HFFc6 (cell line): Measurements from ENCODE around the gene DEAF1. TPM values are rescaled to one million over a fixed set of nuclear protein-coding genes. Genes with fewer than 3 reads are reported as not detected.

ENCODE experiments used
- DNase-seq: peaks from one replicate; pipeline ENCODE4 v3.0.0-alpha.2; 2018
- H3K27ac Mint-ChIP-seq: 2 replicates; pipeline ENCODE4 v1.8.0; 2020; ENCODE audit warnings: mild to moderate bottlenecking, mixed read lengths
- H3K27me3 Mint-ChIP-seq: 2 replicates; pipeline ENCODE4 v1.8.0; 2021; ENCODE audit warnings: mild to moderate bottlenecking, moderate library complexity, mixed read lengths; ENCODE audit not compliant: insufficient read depth
- H3K36me3 Mint-ChIP-seq: 2 replicates; pipeline ENCODE4 v1.8.0; 2021; ENCODE audit warnings: low read depth, mixed read lengths
- H3K4me1 Mint-ChIP-seq: 2 replicates; pipeline ENCODE4 v1.8.0; 2020; ENCODE audit warnings: low read depth, mixed read lengths
- H3K4me3 Mint-ChIP-seq: 2 replicates; pipeline ENCODE4 v1.8.0; 2020; ENCODE audit warnings: mild to moderate bottlenecking, moderate library complexity, mixed read lengths
- H3K9me3 Mint-ChIP-seq: 2 replicates; pipeline ENCODE4 v1.8.0; 2020; ENCODE audit warnings: mild to moderate bottlenecking, mixed read lengths
- total RNA-seq, 6 experiments: library from RNA; stranded (reverse); fragmentation: NEBNext Ultra II Directional; extraction: Animal tissue kit (Norgen Biotek cat#: 25700); gene quantifications; 2 replicates in 1 of 6; 3 replicates in 5 of 6; pipeline ENCODE4 v1.2.3, GENCODE V29; 2021
- TF ChIP-seq, protein P1 (sequence below): fragments of 200-600 bp; sonication (generic); IDR thresholded peaks from 2 replicates; pipeline ENCODE4 v1.5.0; 2021; ENCODE audit warnings: antibody characterized with exemption, mild to moderate bottlenecking

Gene DEAF1
- total RNA-seq, 6 experiments from 2014 or later = 32.2 to 48.1 (median 34.6) TPM

GRCh38 chr11:646214-646613, 48.8 kb downstream of the DEAF1 start:
- no peaks in the 10 kb centered on the region for H3K9me3 Mint-ChIP-seq
- no peak overlapping the region for H3K4me3 Mint-ChIP-seq
- H3K27me3 Mint-ChIP-seq = peaks cover 9% of the 10 kb centered on the region
- H3K36me3 Mint-ChIP-seq = peaks cover 1% of the 10 kb centered on the region
- no peak for DNase-seq
- H3K27ac Mint-ChIP-seq = no peak overlapping the region
- H3K4me1 Mint-ChIP-seq = no peaks in the 10 kb centered on the region
- TF ChIP-seq, protein P1, sequence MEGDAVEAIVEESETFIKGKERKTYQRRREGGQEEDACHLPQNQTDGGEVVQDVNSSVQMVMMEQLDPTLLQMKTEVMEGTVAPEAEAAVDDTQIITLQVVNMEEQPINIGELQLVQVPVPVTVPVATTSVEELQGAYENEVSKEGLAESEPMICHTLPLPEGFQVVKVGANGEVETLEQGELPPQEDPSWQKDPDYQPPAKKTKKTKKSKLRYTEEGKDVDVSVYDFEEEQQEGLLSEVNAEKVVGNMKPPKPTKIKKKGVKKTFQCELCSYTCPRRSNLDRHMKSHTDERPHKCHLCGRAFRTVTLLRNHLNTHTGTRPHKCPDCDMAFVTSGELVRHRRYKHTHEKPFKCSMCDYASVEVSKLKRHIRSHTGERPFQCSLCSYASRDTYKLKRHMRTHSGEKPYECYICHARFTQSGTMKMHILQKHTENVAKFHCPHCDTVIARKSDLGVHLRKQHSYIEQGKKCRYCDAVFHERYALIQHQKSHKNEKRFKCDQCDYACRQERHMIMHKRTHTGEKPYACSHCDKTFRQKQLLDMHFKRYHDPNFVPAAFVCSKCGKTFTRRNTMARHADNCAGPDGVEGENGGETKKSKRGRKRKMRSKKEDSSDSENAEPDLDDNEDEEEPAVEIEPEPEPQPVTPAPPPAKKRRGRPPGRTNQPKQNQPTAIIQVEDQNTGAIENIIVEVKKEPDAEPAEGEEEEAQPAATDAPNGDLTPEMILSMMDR = no peak

- no peak for DNase-seq
- H3K27me3 Mint-ChIP-seq = peaks cover 9% of the 10 kb centered on the region
- TF ChIP-seq, protein P1 = no peak
These were observed 49.5 kb downstream of the DEAF1 start for GRCh38 chr11:645536-645935.

DNA sequence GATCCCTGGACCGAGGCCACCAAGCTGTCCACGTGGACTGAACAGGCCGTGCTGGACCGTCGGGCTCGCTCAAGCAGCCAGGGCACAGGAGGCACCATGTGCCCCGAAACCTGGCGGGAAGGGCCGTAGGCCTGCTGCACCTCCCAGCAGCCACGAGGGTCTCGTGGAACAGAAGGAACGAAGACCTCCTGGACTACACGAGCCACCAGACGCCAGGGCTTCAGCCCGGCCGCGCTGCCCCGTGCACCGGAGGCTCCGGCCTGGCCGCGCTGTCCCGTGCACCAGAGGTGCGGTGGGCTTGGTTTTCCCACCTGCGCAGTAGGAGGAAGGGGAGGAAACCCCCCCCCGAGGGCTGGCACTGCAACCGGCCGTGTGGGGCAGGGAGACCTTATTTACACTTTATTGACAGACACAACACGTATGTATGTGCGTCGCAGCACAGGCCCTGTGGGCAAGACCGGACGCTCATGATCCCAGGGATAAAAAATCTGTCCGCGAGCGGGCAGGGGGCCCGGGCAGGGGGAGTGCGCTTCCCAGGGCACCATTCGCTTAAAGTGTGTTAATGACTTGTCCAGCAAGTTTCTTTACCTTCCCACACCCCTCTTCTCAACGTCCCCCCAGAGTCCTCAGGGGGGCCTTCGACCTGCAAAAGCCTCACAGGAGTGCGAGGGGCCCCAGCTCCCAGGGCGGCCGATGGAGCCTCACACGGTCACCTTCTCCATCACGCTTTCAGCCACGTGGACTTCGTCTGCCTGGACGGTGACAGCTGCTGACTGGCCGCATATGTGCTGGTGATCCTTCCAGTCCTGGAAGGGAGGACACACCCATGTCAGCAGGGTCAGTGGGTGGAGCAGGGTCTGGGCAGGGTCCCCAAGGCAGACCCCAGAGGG, 50.9 kb downstream of the DEAF1 start:
- DNase-seq = no peak
- Mint-ChIP-seq H3K9me3 (no peaks in the 10 kb centered on the region), H3K36me3 (no peaks in the 10 kb centered on the region), H3K4me3 (no peak overlapping the region), H3K4me1 (no peaks in the 10 kb centered on the region), H3K27ac (no peak overlapping the region), H3K27me3 (peaks cover 9% of the 10 kb centered on the region)
- TF ChIP-seq, protein P1 = no peak

More at GRCh38 chr11:645536-645935, 49.5 kb downstream of the DEAF1 start:
- no peaks in the 10 kb centered on the region for H3K9me3 Mint-ChIP-seq
- no peak overlapping the region for H3K27ac Mint-ChIP-seq
- H3K4me1 Mint-ChIP-seq = no peaks in the 10 kb centered on the region
- no peak overlapping the region for H3K4me3 Mint-ChIP-seq
- no peaks in the 10 kb centered on the region for H3K36me3 Mint-ChIP-seq

DNA sequence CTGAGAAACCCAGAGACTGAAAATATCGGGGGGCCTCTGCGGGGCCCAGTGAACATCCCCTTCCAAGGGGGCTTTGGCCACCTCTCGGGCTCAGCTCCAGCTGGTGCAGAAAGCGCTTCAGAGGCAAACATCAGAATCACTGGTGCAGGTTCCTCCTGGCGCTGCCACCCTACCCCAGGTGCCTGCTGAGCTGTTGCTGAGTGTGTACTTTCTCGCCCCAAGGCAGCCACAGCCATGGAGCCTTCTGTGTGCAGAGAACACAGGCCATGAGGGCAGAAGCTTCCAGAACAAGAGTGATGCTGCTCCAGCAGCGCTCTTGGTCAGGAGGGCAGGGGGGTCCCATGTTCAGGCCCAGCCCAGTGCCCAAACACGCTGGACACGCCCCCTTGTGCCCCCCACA, 51.7 kb downstream of the DEAF1 start:
- H3K4me3 Mint-ChIP-seq = no peak overlapping the region
- H3K27me3 Mint-ChIP-seq = peaks cover 13% of the 10 kb centered on the region
- H3K27ac Mint-ChIP-seq = no peak overlapping the region
- H3K9me3 Mint-ChIP-seq = no peaks in the 10 kb centered on the region
- H3K36me3 Mint-ChIP-seq = no peaks in the 10 kb centered on the region
- H3K4me1 Mint-ChIP-seq = no peaks in the 10 kb centered on the region
- TF ChIP-seq, protein P1 = no peak
- DNase-seq = no peak

DNA sequence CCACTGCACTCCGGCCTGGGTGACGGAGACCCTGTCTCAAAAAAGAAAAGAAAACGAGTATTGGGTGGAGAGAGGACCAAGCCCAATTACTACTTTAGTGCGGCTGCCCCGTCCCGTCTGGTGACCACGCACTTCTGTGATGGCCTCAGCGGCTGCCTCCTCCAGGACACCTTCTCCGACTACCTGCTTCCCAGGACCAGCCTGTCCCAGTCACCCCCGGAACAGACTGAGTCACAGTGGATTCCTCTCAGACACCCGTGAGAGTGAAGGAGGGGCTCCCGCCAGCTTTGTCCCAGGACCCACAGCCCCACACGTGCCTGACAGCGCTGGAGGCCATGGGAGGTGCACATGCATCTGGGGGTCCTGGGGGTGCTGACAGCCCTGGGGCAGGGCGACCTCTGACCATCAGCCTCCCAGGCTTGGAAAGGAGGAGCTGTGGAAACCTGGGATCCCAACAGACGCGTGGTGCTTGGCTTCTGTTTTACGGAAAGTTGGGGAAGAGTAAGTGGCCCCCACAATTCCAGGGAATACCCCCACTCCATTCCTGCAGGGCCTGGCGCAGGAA, 53.1 kb downstream of the DEAF1 start:
- Mint-ChIP-seq H3K4me1 (peaks cover 5% of the 10 kb centered on the region; the same call in 1 of the 2 replicates), H3K4me3 (no peak overlapping the region), H3K27ac (no peak overlapping the region), H3K27me3 (peaks cover 13% of the 10 kb centered on the region), H3K9me3 (no peaks in the 10 kb centered on the region), H3K36me3 (no peaks in the 10 kb centered on the region)
- no peak for DNase-seq
- TF ChIP-seq, protein P1 = no peak
